Upper lobe of left lung (tissue), 4 donors: ENCODE data around the gene VSTM2L.

Source experiments
- EP300 ChIP-seq, 4 donors: sonication (generic); formaldehyde crosslinking; IDR thresholded peaks; one replicate each; pipeline ENCODE4 v1.5.1; 2017; ENCODE audit warnings: antibody characterized with exemption in 4 of 4, control low read depth in 2 of 4
- POLR2A ChIP-seq, 4 donors: fragments of 450-650 bp; IDR thresholded peaks; one replicate each; pipeline ENCODE4 v1.5.1; 2016 to 2017; ENCODE audit warnings: antibody characterized with exemption in 4 of 4, mild to moderate bottlenecking in 2 of 4
- POLR2AphosphoS5 ChIP-seq, 2 donors: sonication (generic); formaldehyde crosslinking; IDR thresholded peaks; one replicate each; pipeline ENCODE4 v1.5.1; 2017; ENCODE audit warnings: antibody characterized with exemption in 2 of 2
- TF ChIP-seq, protein P1 (sequence below), 6 experiments: fragments of 450-650 bp in 4 of 6; fragments of 200-600 bp in 2 of 6; sonication (generic) in 2 of 6; IDR thresholded peaks; one replicate each; pipeline ENCODE4 v1.5.1; 2016 to 2019; ENCODE audit warnings: antibody characterized with exemption in 6 of 6

- no peak for TF ChIP-seq POLR2A (IDR thresholded peaks at IDR 0.05)
- TF ChIP-seq, protein P1, sequence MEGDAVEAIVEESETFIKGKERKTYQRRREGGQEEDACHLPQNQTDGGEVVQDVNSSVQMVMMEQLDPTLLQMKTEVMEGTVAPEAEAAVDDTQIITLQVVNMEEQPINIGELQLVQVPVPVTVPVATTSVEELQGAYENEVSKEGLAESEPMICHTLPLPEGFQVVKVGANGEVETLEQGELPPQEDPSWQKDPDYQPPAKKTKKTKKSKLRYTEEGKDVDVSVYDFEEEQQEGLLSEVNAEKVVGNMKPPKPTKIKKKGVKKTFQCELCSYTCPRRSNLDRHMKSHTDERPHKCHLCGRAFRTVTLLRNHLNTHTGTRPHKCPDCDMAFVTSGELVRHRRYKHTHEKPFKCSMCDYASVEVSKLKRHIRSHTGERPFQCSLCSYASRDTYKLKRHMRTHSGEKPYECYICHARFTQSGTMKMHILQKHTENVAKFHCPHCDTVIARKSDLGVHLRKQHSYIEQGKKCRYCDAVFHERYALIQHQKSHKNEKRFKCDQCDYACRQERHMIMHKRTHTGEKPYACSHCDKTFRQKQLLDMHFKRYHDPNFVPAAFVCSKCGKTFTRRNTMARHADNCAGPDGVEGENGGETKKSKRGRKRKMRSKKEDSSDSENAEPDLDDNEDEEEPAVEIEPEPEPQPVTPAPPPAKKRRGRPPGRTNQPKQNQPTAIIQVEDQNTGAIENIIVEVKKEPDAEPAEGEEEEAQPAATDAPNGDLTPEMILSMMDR (IDR thresholded peaks at IDR 0.05): peak in 3 of 6 experiments; percentile 44 to 56 (median 44)
- TF ChIP-seq EP300 (IDR thresholded peaks at IDR 0.05): no peak
- TF ChIP-seq POLR2AphosphoS5 (IDR thresholded peaks at IDR 0.05): no peak
Observed at GRCh38 chr20:37901654-37902503, 1.0 kb upstream of the VSTM2L start.
